ENCODE results near the gene RAD9A. TPM values are rescaled to one million over a fixed set of nuclear protein-coding genes. Genes with fewer than 3 reads are reported as not detected.
A peak's percentile ranks its signal among the peaks of the same experiment; 100 is the strongest.
"Not testable (repeated sequence)": the region's sequence is repeated elsewhere in the genome, so short reads cannot be mapped to it uniquely, and the experiment has no call there.

The RAD9A gene
- total RNA-seq, 2 donors from 2014 or later: 21.5 to 40.5 TPM

DNA sequence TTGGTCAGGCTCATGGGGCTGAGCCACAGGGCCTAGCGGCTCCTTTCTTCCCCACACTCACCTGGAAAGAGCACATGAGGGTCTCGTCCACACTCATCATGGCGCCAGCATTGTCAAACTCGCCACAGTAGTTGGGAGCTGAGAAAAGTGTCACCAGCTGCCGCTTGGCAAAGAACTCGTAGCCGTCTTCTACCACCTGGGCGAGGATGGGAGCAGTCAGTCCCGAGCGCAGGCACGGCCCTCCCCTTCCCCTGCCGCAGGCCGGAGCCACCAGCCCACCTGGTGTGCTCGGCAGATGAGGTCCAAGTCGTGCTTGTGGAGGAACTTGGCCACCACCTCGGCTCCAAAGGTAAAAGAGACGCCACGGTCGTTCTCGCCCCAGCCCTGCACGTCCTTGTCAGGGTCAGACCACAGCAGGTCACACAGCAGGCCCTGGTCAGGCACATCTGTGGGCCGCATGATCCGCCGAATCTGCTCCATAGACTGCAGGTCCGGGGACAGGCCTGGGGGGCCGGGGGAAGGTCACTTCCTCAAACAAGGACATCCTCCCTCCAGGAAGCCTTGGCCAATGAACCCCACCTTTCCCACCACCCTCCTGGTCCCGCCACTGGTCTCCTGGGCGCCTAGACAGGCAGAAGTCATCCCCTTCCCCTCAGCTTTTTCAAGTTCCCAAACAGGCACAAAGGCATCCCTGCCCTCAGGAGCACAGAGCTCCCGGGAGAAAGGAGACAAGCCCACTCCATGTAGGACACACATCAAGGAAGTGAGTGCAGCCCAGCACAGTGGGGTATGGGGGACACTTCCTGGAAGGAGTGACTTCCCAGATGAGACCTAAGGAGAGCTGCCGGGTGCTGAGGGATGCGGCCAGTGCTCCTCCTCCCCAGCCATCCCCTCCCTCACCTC lies 7.1 kb downstream of the RAD9A start:
- H3K36me3 Mint-ChIP-seq (ENCODE audit: low read depth): peaks cover 3% of the 10 kb centered on the region
- H3K4me3 Mint-ChIP-seq: peak overlapping the region; percentile 67
- H3K4me1 Mint-ChIP-seq: peaks cover 26% of the 10 kb centered on the region
- no peaks in the 10 kb centered on the region for H3K27me3 Mint-ChIP-seq
- DNase-seq (no peak), ATAC-seq (no peak)
- peak overlapping the region; percentile 94 for H3K27ac Mint-ChIP-seq
- H3K9me3 ChIP-seq (ENCODE audit: control insufficient read depth, low read length, poor library complexity, severe bottlenecking): no peaks in the 10 kb centered on the region

DNA sequence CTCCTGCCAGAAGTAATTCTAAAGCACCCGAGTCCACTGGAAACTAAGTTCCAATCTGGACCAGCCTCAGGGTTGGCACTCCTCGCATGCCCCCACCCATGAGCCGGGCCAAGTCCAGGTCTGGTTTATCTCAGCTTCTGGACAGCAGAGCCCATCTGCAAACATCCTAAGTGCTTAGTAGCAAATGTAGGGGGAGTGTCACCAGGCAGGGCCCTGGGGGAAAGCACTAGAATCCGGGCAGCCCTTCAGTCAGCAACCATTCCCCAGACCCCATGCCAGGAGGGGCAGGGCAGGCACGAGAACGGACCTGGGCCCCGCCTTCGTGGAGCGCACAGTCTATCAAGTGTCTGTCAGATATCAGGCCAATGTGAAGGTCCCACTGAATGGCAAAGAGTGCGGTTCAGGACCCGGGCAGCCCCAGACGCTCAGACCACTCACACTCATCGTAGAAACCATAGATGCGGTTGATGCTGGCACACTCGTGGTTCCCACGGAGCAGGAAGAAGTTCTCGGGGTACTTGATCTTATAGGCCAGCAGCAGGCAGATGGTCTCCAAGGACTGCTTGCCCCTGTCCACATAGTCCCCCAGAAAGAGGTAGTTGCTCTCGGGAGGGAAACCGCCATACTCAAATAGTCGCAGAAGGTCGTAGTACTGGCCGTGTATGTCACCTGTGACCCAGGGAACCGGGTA lies 8.6 kb downstream of the RAD9A start:
- peak overlapping the region; percentile 88 for H3K4me3 Mint-ChIP-seq
- peak overlapping the region; percentile 89 for H3K27ac Mint-ChIP-seq
- peaks cover 33% of the 10 kb centered on the region for H3K4me1 Mint-ChIP-seq
- no peak for DNase-seq
- H3K36me3 Mint-ChIP-seq (ENCODE audit: low read depth): peaks cover 6% of the 10 kb centered on the region
- no peak for ATAC-seq
- no peaks in the 10 kb centered on the region for H3K27me3 Mint-ChIP-seq
- H3K9me3 ChIP-seq (ENCODE audit: control insufficient read depth, low read length, poor library complexity, severe bottlenecking): no peaks in the 10 kb centered on the region

GRCh38 chr11:67400942-67401494 lies 9.2 kb downstream of the RAD9A start:
- Mint-ChIP-seq H3K27ac (peak overlapping the region; percentile 89), H3K36me3 (ENCODE audit: low read depth) (peaks cover 6% of the 10 kb centered on the region), H3K4me1 (peaks cover 36% of the 10 kb centered on the region), H3K27me3 (no peaks in the 10 kb centered on the region), H3K4me3 (peak overlapping the region; percentile 88)
- DNase-seq: no peak
- peak; percentile 2 for ATAC-seq
- H3K9me3 ChIP-seq (ENCODE audit: control insufficient read depth, low read length, poor library complexity, severe bottlenecking): no peaks in the 10 kb centered on the region

GRCh38 chr11:67401495-67402191 lies 9.9 kb downstream of the RAD9A start, which contains the start of gene PPP1CA:
Gene PPP1CA, minus strand, starts transcription at chr11:67401858. Its CDS starts 76 bp downstream, at chr11:67401782.
- Mint-ChIP-seq H3K4me1 (peaks cover 38% of the 10 kb centered on the region), H3K27ac (peak within 1 kb of the TSS; percentile 94), H3K4me3 (peak within 1 kb of the TSS; percentile 99), H3K27me3 (no peaks in the 10 kb centered on the region), H3K36me3 (ENCODE audit: low read depth) (peaks cover 6% of the 10 kb centered on the region)
- ATAC-seq: peak; percentile 80
- no peaks in the 10 kb centered on the region for H3K9me3 ChIP-seq (ENCODE audit: control insufficient read depth, low read length, poor library complexity, severe bottlenecking)
- peak; percentile 92 to 97 (median 92) for DNase-seq

GRCh38 chr11:67402192-67402839 lies 10.5 kb downstream of the RAD9A start:
- not testable (repeated sequence) for H3K36me3 Mint-ChIP-seq (ENCODE audit: low read depth); ATAC-seq; H3K27me3 Mint-ChIP-seq; H3K9me3 ChIP-seq (ENCODE audit: control insufficient read depth, low read length, poor library complexity, severe bottlenecking); DNase-seq
- Mint-ChIP-seq H3K4me1 (peaks cover 39% of the 10 kb centered on the region), H3K27ac (peak overlapping the region; percentile 94), H3K4me3 (peak overlapping the region; percentile 99)

DNA sequence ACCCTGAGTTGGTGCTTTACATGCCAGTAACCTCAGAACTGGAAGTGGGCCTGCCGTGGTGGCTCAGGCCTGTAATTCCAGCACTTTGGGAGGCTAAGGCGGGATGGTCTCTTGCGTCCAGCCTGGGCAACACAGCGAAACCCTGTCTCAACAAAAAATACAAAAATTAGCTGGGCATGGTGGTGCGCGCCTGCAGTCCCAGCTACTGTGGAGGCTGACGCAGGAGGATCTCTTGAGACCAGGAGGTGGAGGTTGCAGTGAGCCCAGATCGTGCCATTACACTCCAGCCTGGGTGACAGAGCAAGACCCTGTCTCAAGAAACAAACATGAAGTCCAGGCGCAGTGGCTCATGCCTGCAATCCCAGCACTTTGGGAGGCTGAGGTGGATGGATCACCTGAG lies 11.3 kb downstream of the RAD9A start:
- not testable (repeated sequence) for H3K9me3 ChIP-seq (ENCODE audit: control insufficient read depth, low read length, poor library complexity, severe bottlenecking); ATAC-seq; H3K36me3 Mint-ChIP-seq (ENCODE audit: low read depth); H3K27me3 Mint-ChIP-seq; DNase-seq
- H3K4me1 Mint-ChIP-seq: peaks cover 37% of the 10 kb centered on the region
- H3K27ac Mint-ChIP-seq: peak overlapping the region; percentile 94
- H3K4me3 Mint-ChIP-seq: peak overlapping the region; percentile 99

- Mint-ChIP-seq H3K27me3 (no peaks in the 10 kb centered on the region), H3K27ac (peak overlapping the region; percentile 94), H3K4me3 (peak overlapping the region; percentile 99), H3K36me3 (ENCODE audit: low read depth) (peaks cover 9% of the 10 kb centered on the region), H3K4me1 (peaks cover 46% of the 10 kb centered on the region)
- ATAC-seq: no peak
- DNase-seq: no peak
- H3K9me3 ChIP-seq (ENCODE audit: control insufficient read depth, low read length, poor library complexity, severe bottlenecking): no peaks in the 10 kb centered on the region
These were observed 12.9 kb downstream of the RAD9A start for GRCh38 chr11:67404515-67405195.

- DNase-seq (no peak), ATAC-seq (no peak)
- Mint-ChIP-seq H3K27me3 (no peaks in the 10 kb centered on the region), H3K27ac (peak overlapping the region; percentile 94), H3K4me3 (peak overlapping the region; percentile 99), H3K4me1 (peaks cover 50% of the 10 kb centered on the region), H3K36me3 (ENCODE audit: low read depth) (peaks cover 9% of the 10 kb centered on the region)
- no peaks in the 10 kb centered on the region for H3K9me3 ChIP-seq (ENCODE audit: control insufficient read depth, low read length, poor library complexity, severe bottlenecking)
These were observed 13.4 kb downstream of the RAD9A start for GRCh38 chr11:67405196-67405567.

DNA sequence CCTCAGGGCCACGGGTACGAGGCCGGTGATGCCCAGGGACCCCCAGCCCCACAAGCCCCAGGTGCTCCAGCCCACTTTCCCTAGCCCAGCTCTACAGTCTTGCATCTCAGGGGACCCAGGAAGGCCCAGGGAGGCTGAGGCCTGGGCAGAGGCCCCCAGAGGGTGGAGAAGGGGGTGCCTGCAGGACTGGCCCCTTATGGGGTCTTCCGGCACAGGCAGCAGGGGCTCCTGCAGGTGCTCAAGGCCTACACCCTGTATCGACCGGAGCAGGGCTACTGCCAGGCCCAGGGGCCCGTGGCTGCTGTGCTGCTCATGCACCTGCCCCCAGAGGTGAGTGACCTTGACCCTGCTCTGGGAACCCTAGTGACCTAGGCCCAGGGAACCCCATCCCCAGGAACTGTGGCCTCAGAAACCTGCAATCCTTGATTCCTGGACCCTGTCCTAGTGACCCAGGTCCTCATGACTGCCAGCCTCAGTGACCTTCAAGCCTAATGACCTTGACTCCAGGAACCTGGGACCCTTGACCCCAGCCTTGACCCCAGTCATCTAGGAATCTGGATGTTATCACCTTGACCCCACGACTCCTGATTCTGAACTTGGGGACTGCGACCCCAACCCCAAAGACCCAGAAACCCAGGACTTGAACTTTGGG lies 14.0 kb downstream of the RAD9A start:
- Mint-ChIP-seq H3K4me1 (peaks cover 51% of the 10 kb centered on the region), H3K27me3 (no peaks in the 10 kb centered on the region), H3K27ac (peak overlapping the region; percentile 94), H3K4me3 (peak overlapping the region; percentile 99), H3K36me3 (ENCODE audit: low read depth) (peaks cover 9% of the 10 kb centered on the region)
- H3K9me3 ChIP-seq (ENCODE audit: control insufficient read depth, low read length, poor library complexity, severe bottlenecking): no peaks in the 10 kb centered on the region
- DNase-seq (no peak), ATAC-seq (no peak)

- H3K4me1 Mint-ChIP-seq: peaks cover 58% of the 10 kb centered on the region
- ATAC-seq (no peak), DNase-seq (no peak)
- H3K4me3 Mint-ChIP-seq: peak overlapping the region; percentile 99
- no peaks in the 10 kb centered on the region for H3K27me3 Mint-ChIP-seq
- H3K36me3 Mint-ChIP-seq (ENCODE audit: low read depth): peaks cover 9% of the 10 kb centered on the region
- no peaks in the 10 kb centered on the region for H3K9me3 ChIP-seq (ENCODE audit: control insufficient read depth, low read length, poor library complexity, severe bottlenecking)
- peak overlapping the region; percentile 94 for H3K27ac Mint-ChIP-seq
These were observed 14.7 kb downstream of the RAD9A start for GRCh38 chr11:67406420-67406968.

DNA sequence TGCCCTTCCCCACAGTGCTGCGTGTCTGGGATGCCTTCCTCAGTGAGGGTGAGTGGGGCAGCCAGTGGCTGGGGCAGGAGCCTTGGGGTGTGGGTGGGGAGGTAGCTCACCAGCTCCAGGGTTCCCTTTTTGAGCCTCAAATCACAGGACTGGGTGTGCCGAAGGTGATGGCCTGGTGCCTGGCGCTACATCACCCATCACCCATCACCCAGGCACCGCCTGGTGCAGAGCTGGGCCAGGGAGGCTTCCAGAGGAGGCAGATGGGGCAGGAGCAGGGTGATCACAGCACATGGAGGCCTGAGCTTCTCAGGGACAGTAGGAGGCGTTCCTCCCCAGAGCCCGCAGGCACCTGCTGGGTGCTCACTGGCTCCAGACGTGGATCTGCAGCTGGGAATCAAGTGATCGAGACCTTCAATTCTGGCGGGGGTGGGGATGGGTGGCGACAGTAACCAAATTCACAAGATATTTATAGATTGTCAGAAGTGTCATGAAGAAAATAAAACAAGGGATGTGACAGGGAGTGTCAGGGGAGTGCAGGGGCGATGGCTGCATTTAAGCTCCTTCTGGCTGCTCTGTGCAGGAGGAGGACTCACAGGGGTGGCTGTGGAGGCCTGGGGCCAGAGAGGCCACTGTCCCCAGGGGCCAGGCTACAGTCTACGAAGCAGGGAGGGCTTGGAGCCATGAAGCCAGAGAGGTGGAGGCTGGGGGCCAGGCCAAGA lies 15.3 kb downstream of the RAD9A start:
- H3K4me3 Mint-ChIP-seq: peak overlapping the region; percentile 99
- H3K9me3 ChIP-seq (ENCODE audit: control insufficient read depth, low read length, poor library complexity, severe bottlenecking): no peaks in the 10 kb centered on the region
- DNase-seq (no peak), ATAC-seq (no peak)
- H3K4me1 Mint-ChIP-seq: peaks cover 64% of the 10 kb centered on the region
- peak overlapping the region; percentile 94 for H3K27ac Mint-ChIP-seq
- H3K27me3 Mint-ChIP-seq: no peaks in the 10 kb centered on the region
- H3K36me3 Mint-ChIP-seq (ENCODE audit: low read depth): peaks cover 9% of the 10 kb centered on the region
